ENCODE data around the gene STX10.

DNA sequence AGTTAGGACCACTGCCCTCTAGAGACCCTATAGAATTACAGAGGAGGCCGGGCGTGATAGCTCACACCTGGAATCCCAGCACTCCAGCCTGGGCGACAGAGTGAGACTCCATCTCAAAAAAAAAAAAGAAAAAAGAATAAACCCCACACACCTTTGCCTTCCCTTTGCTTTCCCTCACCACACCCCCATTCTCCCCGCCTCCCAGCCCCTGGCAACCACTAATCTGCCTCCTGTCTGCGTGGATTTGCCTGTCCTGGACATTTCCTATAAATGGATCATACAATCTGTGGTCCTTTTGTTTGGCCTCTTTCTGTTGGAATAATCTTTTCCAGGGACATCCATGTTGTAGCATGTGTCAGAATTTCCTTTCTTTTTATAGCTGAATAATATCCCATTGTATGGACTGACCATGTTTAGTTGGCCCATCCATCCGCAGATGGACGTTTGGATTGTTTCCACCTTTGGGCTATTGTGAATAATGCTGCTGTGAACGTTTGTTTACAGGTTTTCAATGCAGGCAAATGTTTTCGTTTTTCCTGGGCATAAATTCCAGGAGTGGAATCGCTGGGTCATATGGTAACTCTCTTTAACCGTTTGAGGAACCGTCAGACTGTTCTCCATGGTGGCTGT is 16.8 kb downstream of the STX10 start:
- TF ChIP-seq, protein P1, sequence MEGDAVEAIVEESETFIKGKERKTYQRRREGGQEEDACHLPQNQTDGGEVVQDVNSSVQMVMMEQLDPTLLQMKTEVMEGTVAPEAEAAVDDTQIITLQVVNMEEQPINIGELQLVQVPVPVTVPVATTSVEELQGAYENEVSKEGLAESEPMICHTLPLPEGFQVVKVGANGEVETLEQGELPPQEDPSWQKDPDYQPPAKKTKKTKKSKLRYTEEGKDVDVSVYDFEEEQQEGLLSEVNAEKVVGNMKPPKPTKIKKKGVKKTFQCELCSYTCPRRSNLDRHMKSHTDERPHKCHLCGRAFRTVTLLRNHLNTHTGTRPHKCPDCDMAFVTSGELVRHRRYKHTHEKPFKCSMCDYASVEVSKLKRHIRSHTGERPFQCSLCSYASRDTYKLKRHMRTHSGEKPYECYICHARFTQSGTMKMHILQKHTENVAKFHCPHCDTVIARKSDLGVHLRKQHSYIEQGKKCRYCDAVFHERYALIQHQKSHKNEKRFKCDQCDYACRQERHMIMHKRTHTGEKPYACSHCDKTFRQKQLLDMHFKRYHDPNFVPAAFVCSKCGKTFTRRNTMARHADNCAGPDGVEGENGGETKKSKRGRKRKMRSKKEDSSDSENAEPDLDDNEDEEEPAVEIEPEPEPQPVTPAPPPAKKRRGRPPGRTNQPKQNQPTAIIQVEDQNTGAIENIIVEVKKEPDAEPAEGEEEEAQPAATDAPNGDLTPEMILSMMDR (IDR thresholded peaks at IDR 0.05), result no peak
- TF ChIP-seq POLR2AphosphoS5 (IDR thresholded peaks at IDR 0.05; ENCODE audit: low read depth, low read length) (no peak), TCF7L2 (IDR thresholded peaks at IDR 0.05; ENCODE audit: low read depth, low read length) (no peak)
- TF ChIP-seq, protein P2, sequence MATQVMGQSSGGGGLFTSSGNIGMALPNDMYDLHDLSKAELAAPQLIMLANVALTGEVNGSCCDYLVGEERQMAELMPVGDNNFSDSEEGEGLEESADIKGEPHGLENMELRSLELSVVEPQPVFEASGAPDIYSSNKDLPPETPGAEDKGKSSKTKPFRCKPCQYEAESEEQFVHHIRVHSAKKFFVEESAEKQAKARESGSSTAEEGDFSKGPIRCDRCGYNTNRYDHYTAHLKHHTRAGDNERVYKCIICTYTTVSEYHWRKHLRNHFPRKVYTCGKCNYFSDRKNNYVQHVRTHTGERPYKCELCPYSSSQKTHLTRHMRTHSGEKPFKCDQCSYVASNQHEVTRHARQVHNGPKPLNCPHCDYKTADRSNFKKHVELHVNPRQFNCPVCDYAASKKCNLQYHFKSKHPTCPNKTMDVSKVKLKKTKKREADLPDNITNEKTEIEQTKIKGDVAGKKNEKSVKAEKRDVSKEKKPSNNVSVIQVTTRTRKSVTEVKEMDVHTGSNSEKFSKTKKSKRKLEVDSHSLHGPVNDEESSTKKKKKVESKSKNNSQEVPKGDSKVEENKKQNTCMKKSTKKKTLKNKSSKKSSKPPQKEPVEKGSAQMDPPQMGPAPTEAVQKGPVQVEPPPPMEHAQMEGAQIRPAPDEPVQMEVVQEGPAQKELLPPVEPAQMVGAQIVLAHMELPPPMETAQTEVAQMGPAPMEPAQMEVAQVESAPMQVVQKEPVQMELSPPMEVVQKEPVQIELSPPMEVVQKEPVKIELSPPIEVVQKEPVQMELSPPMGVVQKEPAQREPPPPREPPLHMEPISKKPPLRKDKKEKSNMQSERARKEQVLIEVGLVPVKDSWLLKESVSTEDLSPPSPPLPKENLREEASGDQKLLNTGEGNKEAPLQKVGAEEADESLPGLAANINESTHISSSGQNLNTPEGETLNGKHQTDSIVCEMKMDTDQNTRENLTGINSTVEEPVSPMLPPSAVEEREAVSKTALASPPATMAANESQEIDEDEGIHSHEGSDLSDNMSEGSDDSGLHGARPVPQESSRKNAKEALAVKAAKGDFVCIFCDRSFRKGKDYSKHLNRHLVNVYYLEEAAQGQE (IDR thresholded peaks at IDR 0.05; ENCODE audit: insufficient read depth in 1 of 2, low read depth in 2 of 2, low read length in 1 of 2), result no peak

Data from Panc1 (cell line).